Measurements from ENCODE around the gene UBE2I. TPM values are rescaled to one million over a fixed set of nuclear protein-coding genes. Genes with fewer than 3 reads are reported as not detected.

The UBE2I gene
- total RNA-seq, 3 donors from 2014 or later: 79.8 to 101 (median 96.9) TPM

DNA sequence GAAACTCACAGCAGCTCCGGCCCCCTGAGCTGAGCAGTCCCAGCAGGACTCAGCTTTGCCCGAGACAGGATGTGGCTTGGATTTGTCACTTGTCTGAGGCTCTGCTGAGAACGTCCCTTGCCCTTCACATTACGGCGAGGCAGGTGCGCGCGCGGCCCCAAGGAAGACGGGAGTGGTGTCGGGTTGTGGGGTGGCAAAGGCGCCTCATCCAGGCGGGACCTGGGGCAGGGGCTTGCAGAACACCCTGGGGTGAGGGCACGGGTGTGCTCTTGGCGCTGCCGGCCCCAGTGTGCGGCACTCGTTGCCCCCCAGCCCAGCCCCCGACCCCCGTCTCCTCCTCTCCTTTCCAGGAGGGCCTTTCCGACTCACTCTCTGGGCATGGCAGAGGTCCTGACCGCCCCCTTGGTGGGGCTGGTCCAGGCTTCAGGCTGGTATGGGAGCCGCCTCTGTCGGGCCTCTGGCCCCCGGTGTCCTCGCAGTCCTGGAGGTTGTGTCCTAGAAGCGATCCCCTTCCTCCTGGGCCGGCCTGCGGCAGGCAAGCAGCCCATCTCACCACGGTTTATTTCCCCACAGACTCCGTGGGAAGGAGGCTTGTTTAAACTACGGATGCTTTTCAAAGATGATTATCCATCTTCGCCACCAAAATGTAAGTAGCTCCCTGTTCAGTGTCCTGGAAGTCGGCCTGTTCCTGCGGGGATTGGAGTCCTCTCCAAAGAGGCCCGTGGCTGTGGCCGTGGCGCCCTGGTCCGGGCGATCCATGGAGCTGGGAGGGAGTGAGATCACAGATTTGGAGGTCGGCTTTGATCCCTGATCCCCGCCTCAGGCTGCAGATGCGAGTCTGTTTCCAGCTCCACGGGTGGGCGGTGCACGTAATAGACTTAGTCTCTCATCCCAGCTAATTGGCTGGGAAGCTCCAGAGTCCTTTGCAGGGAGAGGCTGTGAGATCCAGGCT, 5.9 kb downstream of the UBE2I start:
- Histone ChIP-seq H3K36me3 (ENCODE audit: low read depth) (peaks cover 44% of the 10 kb centered on the region), H3K4me1 (ENCODE audit: low read depth) (peaks cover 19% of the 10 kb centered on the region), H3K4me3 (no peak overlapping the region), H3K9me3 (no peaks in the 10 kb centered on the region)
- intact Hi-C loops (cut with DNase I, micrococcal nuclease): no loop called here
- ATAC-seq: no peak
- DNase-seq: no peak
- TF ChIP-seq, protein P1, sequence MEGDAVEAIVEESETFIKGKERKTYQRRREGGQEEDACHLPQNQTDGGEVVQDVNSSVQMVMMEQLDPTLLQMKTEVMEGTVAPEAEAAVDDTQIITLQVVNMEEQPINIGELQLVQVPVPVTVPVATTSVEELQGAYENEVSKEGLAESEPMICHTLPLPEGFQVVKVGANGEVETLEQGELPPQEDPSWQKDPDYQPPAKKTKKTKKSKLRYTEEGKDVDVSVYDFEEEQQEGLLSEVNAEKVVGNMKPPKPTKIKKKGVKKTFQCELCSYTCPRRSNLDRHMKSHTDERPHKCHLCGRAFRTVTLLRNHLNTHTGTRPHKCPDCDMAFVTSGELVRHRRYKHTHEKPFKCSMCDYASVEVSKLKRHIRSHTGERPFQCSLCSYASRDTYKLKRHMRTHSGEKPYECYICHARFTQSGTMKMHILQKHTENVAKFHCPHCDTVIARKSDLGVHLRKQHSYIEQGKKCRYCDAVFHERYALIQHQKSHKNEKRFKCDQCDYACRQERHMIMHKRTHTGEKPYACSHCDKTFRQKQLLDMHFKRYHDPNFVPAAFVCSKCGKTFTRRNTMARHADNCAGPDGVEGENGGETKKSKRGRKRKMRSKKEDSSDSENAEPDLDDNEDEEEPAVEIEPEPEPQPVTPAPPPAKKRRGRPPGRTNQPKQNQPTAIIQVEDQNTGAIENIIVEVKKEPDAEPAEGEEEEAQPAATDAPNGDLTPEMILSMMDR (IDR thresholded peaks at IDR 0.05): no peak

DNA sequence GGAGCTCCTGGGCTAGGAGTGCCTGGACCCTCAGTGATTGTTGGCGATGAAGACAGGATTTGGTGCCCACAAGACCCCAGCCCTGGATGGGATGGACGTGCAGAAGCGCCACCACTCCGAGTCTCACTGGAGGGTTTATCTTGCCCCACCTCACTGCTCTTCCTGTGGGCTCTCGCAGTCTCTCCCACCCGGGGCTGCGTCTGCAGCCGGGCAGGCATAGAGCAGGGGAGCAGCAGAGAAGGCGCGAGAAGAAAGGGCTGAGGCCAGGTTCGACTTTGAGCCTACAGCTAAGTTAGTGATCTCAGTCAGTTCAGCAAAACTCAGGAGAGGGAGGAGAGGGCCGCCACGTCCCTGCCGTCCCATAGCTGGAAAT, 6.6 kb downstream of the UBE2I start:
- Histone ChIP-seq H3K36me3 (ENCODE audit: low read depth) (peaks cover 47% of the 10 kb centered on the region), H3K4me3 (no peak overlapping the region), H3K9me3 (no peaks in the 10 kb centered on the region), H3K4me1 (ENCODE audit: low read depth) (peaks cover 14% of the 10 kb centered on the region)
- intact Hi-C loops (cut with DNase I, micrococcal nuclease): no loop called here
- no peak for DNase-seq
- TF ChIP-seq, protein P1 (IDR thresholded peaks at IDR 0.05): no peak
- ATAC-seq: no peak

DNA sequence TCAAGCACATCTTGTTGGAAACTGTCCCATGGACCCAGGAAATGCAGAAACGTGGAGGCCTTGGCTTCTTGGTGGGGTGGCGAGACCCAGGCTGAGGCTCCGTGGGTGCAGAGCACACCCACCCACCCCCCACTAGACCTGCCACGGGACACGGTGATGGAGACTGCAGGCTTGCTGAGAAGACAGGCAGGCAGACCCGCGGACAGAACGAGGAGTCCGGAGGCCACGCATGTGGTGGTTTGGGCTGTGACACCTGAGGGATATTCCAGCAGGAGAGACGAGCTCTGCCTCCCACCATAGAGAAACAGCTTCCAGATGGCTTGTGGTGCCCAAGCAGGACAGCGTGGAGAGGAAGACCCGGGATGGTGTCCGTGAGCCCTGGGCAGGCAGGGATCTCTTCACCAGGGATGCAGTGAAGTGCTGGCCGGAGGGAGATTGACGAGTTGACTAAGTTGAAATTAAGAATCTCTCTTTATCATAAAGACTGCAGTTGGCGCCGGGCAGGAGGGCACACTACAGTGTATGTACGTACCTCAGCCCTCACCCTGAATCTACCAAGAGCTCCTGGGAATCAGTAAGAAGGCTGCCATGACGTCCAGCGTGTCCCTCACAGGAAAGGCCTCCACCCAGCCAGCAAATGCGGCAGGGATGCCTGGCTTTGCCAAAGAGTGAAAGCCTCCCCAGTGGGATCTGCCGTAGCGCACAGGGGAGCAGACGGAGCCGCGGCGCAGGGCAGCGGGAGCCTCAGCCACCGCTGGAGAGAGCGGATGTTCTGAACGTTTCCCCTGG, 8.2 kb downstream of the UBE2I start:
- Histone ChIP-seq H3K4me1 (ENCODE audit: low read depth) (no peaks in the 10 kb centered on the region), H3K9me3 (no peaks in the 10 kb centered on the region), H3K4me3 (no peak overlapping the region), H3K36me3 (ENCODE audit: low read depth) (peaks cover 47% of the 10 kb centered on the region)
- no peak for DNase-seq
- TF ChIP-seq, protein P1 (IDR thresholded peaks at IDR 0.05): no peak
- ATAC-seq: no peak
- intact Hi-C loops (cut with DNase I, micrococcal nuclease): no loop called here

DNA sequence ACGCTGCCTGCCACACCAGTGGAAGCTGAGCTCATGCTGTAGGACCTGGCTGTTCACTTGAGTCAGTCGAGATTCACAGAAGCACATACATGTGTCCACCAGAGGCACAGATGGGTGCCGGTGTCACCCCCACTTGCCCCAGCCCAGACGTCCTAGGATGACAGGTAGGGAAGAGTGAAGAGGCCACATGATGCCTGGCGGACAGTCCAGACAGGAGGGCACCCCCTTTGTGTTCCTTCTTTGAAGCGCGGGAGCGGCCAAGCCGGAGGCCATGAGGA, 8.8 kb downstream of the UBE2I start:
- Histone ChIP-seq H3K4me1 (ENCODE audit: low read depth) (no peaks in the 10 kb centered on the region), H3K4me3 (no peak overlapping the region), H3K9me3 (no peaks in the 10 kb centered on the region), H3K36me3 (ENCODE audit: low read depth) (peaks cover 50% of the 10 kb centered on the region)
- TF ChIP-seq, protein P1 (IDR thresholded peaks at IDR 0.05): no peak
- intact Hi-C loops (cut with DNase I, micrococcal nuclease): no loop called here
- DNase-seq: no peak
- no peak for ATAC-seq

DNA sequence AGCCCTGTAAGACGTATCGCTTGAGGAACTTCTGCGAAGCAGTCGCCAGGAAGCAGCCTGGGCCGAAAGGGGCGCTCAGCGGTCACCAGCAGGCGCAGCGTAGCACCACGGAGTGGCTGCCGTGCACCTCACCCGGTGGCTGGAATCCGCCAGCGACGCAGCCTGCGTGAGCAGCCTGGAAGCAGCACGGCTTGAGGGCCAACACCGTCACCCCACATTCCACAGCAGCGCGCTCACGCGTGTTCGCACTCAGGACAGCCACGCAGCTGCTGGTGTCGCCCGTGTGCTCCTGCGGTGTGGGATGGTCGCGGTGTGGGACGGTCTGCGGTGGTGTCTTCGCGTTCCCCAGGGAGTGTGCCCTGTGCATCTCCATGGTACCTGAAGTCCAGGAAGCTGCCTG, 9.6 kb downstream of the UBE2I start:
- ATAC-seq: no peak
- H3K9me3 ChIP-seq: no peaks in the 10 kb centered on the region
- TF ChIP-seq, protein P1 (IDR thresholded peaks at IDR 0.05): no peak
- peaks cover 50% of the 10 kb centered on the region for H3K36me3 ChIP-seq (ENCODE audit: low read depth)
- intact Hi-C loops (cut with DNase I, micrococcal nuclease): no loop called here
- DNase-seq: no peak
- H3K4me1 ChIP-seq (ENCODE audit: low read depth): no peaks in the 10 kb centered on the region
- no peak overlapping the region for H3K4me3 ChIP-seq
